GM15510 (cell line): ENCODE data around the gene MSL1.

Source experiments
- POLR2A ChIP-seq: IDR thresholded peaks from 3 replicates; pipeline ENCODE4 v1.6.1; 2011; ENCODE audit warnings: borderline replicate concordance; ENCODE audit not compliant: insufficient read length; ENCODE audit errors: extremely low read depth

Gene MSL1

DNA sequence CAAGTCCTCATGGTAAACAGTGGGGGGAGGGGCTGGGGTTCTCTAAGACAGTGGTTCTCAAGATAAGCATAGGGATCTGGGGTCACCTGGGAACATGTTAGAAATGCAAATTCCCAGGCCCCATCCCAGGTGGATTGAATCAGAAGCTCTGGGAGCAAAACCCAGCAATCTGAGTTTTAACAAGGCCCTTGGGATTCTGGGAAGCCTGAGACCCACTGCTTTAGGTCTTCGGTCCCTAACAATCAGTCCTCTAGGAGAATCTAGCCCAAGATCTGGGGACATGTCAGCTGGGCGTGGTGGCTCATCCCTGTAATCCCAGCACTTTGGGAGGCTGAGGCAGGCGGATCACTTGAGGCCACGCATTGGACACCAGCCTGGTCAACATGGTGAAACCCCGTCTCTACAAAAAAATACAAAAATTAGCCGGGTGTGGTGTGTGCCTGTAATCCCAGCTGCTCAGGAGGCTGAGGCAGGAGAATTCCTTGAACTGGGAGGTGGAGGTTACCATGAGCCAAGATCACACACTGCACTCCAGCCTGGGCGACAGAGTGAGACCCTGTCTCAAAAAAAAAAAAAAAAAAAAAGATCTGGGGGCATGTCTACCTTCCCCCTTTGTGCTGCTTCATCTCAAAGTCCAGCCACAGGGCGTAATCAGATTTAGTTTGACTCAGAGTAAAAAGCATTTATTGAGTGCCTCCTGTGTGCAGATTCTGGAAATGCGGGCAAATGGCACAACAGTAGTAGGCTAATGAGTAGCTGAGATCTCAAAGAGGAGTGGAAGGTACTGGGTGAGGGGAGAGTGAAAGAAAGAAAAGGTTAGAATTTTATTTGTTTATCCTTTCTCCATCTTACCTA is 12.6 kb upstream of the MSL1 start:
- TF ChIP-seq POLR2A = no peak

DNA sequence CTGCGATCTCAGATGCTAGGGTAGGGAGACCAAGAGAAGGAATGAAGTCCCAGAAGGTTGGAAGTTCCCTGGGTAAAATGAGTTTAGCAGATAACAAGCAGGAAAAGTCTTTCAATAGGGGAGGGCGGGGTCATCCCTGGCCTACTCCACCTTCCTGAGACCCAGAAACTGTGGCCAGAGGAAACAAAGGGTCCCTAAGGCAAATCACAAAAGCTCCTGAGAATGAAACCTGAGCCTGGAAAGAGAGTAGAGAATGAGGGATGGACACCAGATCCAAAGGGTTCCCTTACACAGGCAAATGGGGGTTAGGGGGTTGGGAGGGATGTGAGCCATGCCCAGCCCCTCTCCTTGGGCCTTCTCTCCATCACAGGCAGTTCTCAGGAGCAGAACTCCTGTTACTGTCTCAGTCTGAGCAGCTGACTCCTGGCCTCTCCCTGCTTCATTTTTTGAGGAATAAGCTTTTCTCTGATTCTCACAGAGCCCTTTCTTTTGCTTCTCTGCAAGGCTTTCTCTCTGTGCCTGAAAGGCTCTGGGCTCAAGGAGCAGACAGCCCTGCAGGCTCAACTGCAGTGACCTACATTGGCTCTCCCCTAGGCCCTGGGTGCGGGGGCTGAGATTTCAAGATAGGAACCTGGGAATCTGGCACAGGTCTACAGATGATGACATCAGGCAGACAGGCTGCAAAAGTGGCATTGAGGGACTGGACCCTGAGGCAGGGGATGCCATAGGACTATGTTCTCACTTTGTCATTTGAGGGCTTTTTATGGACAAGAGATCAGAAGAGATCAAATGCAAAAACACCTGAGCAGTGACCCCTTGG is 11.5 kb upstream of the MSL1 start:
- TF ChIP-seq POLR2A = no peak

- peak; percentile 32 for TF ChIP-seq POLR2A
These were observed 10.3 kb upstream of the MSL1 start for GRCh38 chr17:40111221-40112128.

GRCh38 chr17:40112191-40112711 is 9.5 kb upstream of the MSL1 start:
- TF ChIP-seq POLR2A = no peak

DNA sequence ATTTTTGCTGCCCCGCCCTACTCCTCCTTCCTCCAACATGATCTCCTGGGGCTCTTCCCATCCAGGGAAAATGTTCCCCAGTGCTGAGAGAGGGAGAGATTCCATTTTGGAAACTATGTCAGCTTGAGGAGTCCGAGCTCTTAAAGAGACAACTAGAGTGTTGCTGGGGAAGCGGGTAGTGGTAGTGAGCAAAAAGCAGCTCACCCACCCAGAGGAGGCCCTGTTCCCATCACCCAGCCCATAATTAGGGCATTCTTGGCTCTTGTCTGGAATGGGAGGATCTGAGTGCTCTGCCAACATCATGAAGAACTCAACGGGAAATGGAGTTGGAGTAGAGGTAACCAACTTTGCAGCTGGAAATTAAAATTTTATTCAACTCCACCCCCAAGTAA is 9.1 kb upstream of the MSL1 start:
- no peak for TF ChIP-seq POLR2A

DNA sequence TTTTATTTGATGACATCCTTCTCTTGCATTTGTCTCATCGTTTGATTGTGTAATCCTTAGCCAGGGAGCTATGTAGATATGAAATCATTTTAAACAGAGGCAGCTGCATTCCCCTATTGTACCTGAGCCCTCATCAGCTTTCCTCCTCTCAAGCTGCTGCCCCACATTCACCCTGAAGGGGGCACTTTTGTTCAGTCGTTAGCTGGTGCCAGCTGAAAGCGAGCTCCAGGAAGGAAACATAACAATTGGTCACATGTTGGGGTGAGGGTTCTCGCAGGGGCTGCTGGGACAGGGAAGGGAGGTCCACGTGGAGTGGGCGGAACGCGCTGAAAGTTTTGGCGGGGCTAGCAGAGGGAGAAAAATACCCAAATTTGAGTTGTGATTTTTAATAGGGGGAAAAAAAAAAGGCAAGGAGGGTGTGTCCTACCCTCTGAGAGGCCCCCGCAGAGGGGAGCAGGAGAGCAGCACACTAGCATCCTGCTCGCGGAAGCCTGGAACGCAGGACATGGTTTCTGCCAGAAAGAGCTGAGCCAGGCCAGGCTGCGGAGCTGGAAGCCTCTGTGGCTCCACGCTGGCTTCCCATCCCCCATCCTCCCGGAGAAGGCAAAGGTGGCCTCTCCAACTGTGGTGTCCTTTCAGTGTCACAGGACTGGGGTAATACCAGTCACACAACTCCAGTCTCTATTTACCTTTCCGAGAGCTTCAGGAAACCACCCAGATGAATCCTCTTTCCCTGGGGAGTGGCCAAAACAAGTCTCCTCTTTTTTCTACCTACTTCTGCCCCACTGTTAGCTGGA is 8.5 kb upstream of the MSL1 start:
- TF ChIP-seq POLR2A = peak; percentile 61

DNA sequence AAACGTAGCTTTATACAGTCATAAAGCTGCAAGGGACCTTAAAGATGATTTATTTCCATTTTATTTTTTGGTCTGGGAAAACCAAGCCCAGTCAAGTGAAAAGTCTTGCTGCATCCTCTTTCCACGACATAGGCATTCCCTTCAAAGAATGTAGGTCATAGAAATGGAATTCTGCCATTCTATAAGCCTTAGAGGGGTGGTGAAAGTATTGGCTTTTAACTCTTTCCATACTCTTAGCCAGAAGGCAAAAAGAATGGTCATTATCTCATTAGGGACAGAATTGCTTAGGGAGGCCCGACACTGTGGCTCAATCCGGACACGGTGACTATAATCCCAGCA is 7.9 kb upstream of the MSL1 start:
- no peak for TF ChIP-seq POLR2A

GRCh38 chr17:40115101-40115436 is 6.7 kb upstream of the MSL1 start:
- no peak for TF ChIP-seq POLR2A

DNA sequence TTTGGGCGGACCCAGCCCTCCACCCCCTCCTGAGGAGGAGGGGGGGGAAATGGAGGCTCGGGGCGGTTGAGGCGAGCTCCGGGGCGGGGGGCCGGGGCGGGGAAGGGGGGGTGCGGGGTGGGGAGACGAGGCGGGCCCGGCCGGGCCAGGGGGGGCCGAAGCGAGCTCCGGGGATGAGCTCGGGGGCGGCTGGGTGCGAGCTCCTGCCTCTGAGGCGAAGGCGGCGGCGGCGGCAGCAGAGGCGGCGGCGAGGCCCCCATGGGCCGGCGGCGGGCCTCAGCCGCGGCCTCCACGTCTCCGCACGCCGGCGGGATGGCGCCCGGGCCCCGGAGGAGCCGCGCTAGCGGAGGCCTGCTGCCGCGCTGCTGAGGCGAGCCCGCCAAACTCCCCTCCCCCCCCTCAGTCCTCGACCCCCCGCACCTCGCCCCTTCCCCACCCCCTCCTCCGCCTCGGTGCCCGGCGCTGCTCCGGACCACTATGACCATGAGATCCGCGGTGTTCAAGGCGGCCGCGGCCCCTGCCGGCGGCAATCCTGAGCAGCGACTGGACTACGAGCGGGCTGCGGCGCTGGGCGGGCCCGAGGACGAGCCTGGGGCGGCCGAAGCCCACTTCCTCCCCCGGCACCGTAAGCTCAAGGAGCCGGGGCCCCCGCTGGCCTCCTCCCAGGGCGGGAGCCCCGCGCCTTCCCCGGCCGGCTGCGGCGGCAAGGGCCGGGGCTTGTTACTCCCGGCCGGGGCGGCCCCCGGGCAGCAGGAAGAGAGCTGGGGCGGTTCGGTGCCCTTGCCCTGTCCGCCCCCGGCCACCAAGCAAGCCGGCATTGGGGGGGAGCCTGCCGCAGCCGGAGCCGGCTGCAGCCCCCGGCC is 596 bp downstream of the MSL1 start:
- no peak for TF ChIP-seq POLR2A

- TF ChIP-seq POLR2A = no peak
These were observed 1.4 kb downstream of the MSL1 start for GRCh38 chr17:40122999-40123810.

DNA sequence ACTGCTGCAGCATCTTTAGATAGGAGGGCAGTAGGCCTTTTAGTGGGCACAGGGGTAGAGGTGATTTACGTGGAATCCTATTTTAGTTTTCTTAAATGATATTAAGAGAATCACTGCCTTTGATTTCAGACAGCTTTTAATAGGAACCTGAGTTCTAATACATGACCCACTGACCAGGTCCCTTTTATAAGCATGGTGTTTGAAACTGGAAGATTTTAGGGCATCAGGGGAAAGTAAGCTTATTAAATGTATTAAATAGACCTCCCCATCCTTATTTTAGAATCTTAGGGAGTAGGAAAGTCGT is 2.0 kb downstream of the MSL1 start:
- no peak for TF ChIP-seq POLR2A

- TF ChIP-seq POLR2A = no peak
These were observed 2.7 kb downstream of the MSL1 start for GRCh38 chr17:40124279-40125141.
